ENCODE data around the gene KRT86. TPM values are rescaled to one million over a fixed set of nuclear protein-coding genes. Genes with fewer than 3 reads are reported as not detected.

Gene KRT86
- not detected in 2 replicates for total RNA-seq

GRCh38 chr12:52274521-52275120 is at the start of gene KRT86:
TSS of gene KRT86 (plus strand) at chr12:52274645. CDS start at chr12:52301917, 27,272 bp downstream.
- no peak for DNase-seq (ENCODE audit: low read depth in 2 of 2)

GRCh38 chr12:52225752-52226151 is 48.7 kb upstream of the KRT86 start:
- no peak for DNase-seq (ENCODE audit: low read depth in 2 of 2)

DNA sequence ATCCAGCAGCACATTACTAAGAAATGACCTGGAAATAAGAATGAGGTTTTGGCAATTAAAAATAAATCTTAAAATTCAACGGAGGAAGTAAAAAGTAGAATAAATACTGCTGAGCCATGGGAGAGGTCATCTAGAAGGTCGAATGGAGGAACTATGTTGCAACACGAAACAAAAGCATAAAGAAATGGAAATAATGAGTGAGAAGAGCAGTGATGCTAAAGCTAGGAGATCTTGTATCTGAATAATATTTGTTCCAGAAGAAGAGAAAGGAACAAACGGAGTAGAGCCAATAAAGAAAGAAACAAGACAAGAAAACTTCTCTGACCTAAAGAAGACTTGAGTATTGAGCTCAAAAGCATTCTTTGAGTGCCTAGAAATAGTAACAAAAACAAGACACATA is 48.0 kb upstream of the KRT86 start:
- peak in 1 of 2 donors; percentile 42 for DNase-seq (ENCODE audit: low read depth in 2 of 2)

GRCh38 chr12:52227606-52228166 is 46.8 kb upstream of the KRT86 start:
- no peak for DNase-seq (ENCODE audit: low read depth in 2 of 2)

DNA sequence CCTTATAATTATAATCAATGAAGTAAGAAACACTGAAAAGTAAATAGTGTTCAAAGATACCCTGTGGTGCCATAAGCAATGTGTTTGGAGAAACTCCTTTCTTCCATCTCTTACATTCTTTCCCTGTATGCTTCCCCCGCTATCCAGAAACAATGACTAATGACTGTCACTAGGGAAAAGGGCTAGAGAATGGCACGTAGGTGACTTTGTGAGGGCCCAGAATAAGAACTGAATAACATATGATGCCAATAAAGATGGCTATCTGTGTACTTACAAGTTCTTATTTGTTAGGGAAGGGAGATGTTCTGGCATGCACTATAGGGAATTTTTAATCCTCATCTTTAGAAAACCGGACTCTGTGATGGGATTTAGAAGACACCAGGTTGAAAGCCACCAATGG is 46.1 kb upstream of the KRT86 start:
- no peak for DNase-seq (ENCODE audit: low read depth in 2 of 2)

DNA sequence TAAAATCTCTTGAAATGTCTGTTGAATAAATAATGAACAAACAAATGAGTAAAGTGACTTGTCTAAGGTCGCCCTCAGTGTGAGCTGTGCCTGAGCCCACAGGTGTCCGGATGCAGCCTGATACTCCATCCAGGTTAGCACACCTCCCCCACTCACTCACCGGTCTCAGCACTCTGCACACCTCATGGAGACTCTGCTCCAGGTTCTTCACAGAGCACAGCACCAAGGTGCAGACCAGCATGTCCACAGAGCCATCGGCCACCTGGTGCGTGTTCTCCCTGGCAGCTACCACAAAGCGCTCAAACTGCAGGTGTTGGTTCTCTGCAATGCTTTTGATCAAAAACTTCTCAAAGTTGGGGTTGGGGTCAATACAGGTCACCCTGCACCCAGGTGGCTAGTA is 45.5 kb upstream of the KRT86 start:
- no peak for DNase-seq (ENCODE audit: low read depth in 2 of 2)

- no peak for DNase-seq (ENCODE audit: low read depth in 2 of 2)
Observed at GRCh38 chr12:52229836-52230343, 44.6 kb upstream of the KRT86 start.

- DNase-seq (ENCODE audit: low read depth in 2 of 2) = peak in 1 of 2 donors; percentile 86
Observed at GRCh38 chr12:52230364-52231281, 43.8 kb upstream of the KRT86 start.

- DNase-seq (ENCODE audit: low read depth in 2 of 2) = no peak
Observed at GRCh38 chr12:52231305-52232202, 42.9 kb upstream of the KRT86 start.

DNA sequence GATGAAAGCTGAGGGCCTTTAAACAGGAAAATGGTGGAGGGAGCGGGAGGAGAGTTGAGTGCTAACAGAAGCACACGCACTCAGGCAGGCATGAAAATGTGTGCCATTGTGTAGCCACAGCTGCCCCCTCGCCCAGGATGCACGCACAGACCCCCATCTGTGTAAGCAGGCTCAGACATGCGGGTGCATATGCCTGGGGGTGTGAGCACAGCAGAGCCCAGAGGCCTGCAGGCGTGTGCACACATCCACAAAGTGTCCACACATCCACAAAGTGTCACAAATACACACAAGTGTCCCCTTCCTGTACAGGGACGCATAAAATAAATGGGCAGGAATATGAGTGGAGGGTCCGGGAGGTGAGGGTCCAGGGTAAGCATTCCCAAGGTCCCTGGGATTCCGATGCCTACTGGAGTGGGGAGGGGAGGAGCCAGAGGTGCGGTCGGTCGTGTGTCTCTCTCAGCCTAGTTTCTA is 42.2 kb upstream of the KRT86 start:
- DNase-seq (ENCODE audit: low read depth in 2 of 2) = no peak

GRCh38 chr12:52232674-52233461 is 41.6 kb upstream of the KRT86 start, which contains the start of gene KRT7:
TSS of gene KRT7 (plus strand) at chr12:52233243. CDS start at chr12:52233297, 54 bp downstream.
- peak in 1 of 2 donors; percentile 68 for DNase-seq (ENCODE audit: low read depth in 2 of 2)

DNA sequence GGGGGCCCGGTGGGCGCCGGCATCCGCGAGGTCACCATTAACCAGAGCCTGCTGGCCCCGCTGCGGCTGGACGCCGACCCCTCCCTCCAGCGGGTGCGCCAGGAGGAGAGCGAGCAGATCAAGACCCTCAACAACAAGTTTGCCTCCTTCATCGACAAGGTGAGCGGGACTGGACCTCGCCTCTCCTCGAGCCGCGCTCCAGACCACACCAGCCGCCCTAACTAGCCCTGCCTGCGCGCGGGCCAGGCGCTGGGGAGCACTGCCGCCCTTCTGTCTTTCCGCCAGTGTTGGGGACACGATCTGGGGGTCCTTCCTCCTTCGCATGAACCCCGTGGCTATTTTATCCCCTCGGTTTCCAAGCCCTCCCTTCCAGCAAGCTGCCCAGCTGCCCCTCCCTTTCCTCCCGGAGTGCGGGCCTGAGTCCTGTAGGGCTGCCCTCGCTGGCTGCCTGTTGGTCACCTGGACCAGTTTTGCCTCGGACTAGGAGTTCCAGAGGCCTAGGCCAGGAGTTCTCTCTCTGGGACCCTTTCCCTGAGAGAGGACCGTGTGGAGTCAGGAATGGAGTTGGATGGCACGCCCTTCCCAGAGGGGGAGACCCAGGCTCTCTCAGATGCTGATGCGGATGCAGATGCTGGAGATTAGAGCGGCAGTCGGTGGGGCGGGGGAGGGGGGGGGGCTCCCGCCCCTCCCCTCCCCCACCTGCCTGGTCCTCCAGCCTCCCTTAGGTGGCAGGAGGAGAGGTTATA is 40.8 kb upstream of the KRT86 start:
- DNase-seq (ENCODE audit: low read depth in 2 of 2) = peak in 1 of 2 donors; percentile 51

GRCh38 chr12:52234223-52234810 is 40.1 kb upstream of the KRT86 start:
- no peak for DNase-seq (ENCODE audit: low read depth in 2 of 2)

GRCh38 chr12:52235001-52235764 is 39.3 kb upstream of the KRT86 start:
- DNase-seq (ENCODE audit: low read depth in 2 of 2) = no peak

GRCh38 chr12:52235822-52236361 is 38.6 kb upstream of the KRT86 start:
- no peak for DNase-seq (ENCODE audit: low read depth in 2 of 2)

DNA sequence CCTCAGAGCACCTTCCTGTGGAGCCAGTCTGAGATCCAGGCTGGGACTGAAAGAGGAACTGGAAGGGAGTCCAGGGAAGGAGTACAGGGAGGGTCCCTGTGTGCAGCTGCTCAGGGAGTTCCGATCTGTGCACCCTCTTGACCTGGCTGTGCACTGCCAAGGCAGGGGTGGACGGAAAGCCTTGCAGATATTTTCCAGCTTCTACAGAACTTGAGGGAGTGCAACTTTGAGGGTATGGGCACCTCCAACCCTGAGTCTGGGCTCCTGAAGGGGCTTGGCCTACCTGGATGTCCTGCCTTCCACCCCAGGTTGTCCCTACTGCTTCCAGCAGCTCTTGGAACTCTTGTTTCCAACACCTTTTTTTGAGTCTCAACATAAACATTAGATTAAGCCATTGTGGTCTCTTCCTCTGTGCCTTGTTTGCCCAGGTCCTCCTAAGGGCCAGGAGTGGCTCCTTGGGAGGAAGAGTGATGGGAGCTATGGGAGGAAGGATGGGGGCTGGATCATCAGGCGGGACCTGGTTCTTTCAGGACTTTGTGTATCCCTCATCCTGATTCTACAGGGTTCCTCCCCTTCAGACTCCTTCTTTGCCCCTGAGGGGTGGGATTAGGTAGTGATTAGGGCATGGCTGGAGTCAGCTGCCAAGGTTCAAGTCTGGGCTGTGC is 37.9 kb upstream of the KRT86 start:
- no peak for DNase-seq (ENCODE audit: low read depth in 2 of 2)

DNA sequence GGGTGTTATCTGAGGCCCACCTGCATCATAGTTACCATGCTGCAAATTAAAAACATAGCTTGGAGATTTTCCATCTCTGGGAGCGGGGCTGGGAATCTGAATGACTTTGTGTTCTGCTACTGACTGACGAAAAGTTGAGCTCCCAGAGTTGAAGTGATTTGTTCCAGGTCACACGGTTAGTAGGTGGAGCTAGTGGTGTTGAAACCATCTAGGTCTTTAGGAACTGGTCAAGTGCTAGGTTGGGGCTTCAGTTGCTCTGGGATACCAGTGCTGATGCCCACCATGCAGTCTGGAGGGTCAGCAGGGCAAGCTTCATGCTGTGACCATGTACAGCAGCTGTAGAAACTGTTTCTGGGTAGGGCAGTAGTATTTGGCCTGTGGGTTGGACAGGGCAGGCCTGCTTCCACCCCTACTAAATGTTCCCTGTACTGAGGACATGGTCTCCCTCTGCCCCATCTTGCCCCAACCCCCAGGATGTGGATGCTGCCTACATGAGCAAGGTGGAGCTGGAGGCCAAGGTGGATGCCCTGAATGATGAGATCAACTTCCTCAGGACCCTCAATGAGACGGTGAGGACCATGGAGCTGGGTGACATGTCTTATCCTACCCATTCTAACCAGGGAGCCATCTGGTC is 36.1 kb upstream of the KRT86 start:
- no peak for DNase-seq (ENCODE audit: low read depth in 2 of 2)

All from lung microvascular endothelial cell (primary cell).